ENCODE data around the gene AURKA.

DNA sequence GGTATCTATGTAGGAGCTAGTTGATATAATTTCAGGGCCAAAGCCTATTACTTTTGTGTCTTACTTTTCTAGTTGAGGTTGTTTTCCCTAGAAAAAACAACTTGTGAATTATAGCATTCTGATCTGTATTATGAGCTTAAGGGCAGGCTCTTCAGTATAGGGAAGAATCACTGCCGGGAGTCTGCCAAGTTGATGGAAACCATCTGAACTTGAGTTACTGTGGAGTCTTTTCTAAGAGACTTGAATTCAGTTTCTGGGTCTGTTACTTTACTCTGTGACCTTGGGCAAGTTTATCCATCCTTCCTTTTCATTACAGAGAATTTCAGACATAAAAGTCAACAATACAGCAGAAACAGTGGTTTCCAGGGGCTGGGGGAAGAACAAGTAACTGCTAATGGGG is 17.9 kb upstream of the AURKA start:
- TF ChIP-seq HIVEP1 (CRISPR knock-in tag; IDR thresholded peaks at IDR 0.05) (no peak), ZKSCAN1 (IDR thresholded peaks at IDR 0.05; ENCODE audit: low read depth, low read length) (no peak), CEBPB (tag; IDR thresholded peaks at IDR 0.05) (no peak), MEF2D (tag; conservative IDR thresholded peaks at IDR 0.05; ENCODE audit: low read depth) (no peak), PHB2 (IDR thresholded peaks at IDR 0.05; ENCODE audit: low read depth) (no peak), MYC (IDR thresholded peaks at IDR 0.05; ENCODE audit: low read depth, low read length) (no peak), MYC (CRISPR knock-in tag; IDR thresholded peaks at IDR 0.05; ENCODE audit: borderline replicate concordance, low read depth) (no peak)
- TF ChIP-seq, protein P1, sequence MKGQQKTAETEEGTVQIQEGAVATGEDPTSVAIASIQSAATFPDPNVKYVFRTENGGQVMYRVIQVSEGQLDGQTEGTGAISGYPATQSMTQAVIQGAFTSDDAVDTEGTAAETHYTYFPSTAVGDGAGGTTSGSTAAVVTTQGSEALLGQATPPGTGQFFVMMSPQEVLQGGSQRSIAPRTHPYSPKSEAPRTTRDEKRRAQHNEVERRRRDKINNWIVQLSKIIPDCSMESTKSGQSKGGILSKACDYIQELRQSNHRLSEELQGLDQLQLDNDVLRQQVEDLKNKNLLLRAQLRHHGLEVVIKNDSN (CRISPR knock-in tag; IDR thresholded peaks at IDR 0.05): no peak
- TF ChIP-seq, protein P2, sequence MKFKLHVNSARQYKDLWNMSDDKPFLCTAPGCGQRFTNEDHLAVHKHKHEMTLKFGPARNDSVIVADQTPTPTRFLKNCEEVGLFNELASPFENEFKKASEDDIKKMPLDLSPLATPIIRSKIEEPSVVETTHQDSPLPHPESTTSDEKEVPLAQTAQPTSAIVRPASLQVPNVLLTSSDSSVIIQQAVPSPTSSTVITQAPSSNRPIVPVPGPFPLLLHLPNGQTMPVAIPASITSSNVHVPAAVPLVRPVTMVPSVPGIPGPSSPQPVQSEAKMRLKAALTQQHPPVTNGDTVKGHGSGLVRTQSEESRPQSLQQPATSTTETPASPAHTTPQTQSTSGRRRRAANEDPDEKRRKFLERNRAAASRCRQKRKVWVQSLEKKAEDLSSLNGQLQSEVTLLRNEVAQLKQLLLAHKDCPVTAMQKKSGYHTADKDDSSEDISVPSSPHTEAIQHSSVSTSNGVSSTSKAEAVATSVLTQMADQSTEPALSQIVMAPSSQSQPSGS (CRISPR knock-in tag; IDR thresholded peaks at IDR 0.05): no peak
- TF ChIP-seq, protein P3, sequence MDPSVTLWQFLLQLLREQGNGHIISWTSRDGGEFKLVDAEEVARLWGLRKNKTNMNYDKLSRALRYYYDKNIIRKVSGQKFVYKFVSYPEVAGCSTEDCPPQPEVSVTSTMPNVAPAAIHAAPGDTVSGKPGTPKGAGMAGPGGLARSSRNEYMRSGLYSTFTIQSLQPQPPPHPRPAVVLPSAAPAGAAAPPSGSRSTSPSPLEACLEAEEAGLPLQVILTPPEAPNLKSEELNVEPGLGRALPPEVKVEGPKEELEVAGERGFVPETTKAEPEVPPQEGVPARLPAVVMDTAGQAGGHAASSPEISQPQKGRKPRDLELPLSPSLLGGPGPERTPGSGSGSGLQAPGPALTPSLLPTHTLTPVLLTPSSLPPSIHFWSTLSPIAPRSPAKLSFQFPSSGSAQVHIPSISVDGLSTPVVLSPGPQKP (CRISPR knock-in tag; IDR thresholded peaks at IDR 0.05): no peak

Measured in K562 (cell line).